Cardiac septum (tissue), 1 donor: ENCODE data around the gene ATP10A. TPM values are rescaled to one million over a fixed set of nuclear protein-coding genes. Genes with fewer than 3 reads are reported as not detected.
"Not testable (repeated sequence)": the region's sequence is repeated elsewhere in the genome, so short reads cannot be mapped to it uniquely, and the experiment has no call there.

ENCODE experiments used
- DNase-seq: peaks from one replicate; pipeline ENCODE4 v3.0.0-alpha.2; 2020; ENCODE audit warnings: low spot score
- intact Hi-C: fragments of 100-400 bp; cut with DNase I; formaldehyde crosslinking; loops from one replicate; pipeline ENCODE4 v1.14.0; 2022
- total RNA-seq: library from RNA; stranded (reverse); fragmentation: NEBNext Ultra II Directional; extraction: Animal tissue kit (Norgen Biotek cat#: 25700); gene quantifications from one replicate; pipeline ENCODE4 v1.2.1, GENCODE V29; 2021
- donor health status: DM: no; HTN: no; CAD: no.

Gene ATP10A
- total RNA-seq, 1 donor from 2014 or later: 0.94 TPM

GRCh38 chr15:25767356-25768151 is 95.6 kb downstream of the ATP10A start:
- no peak for DNase-seq
- intact Hi-C loops: no loop called here

- DNase-seq: no peak
- intact Hi-C loops: no loop called here
Observed at GRCh38 chr15:25766417-25766816, 96.7 kb downstream of the ATP10A start.

- intact Hi-C loops: no loop called here
- no peak for DNase-seq
Observed at GRCh38 chr15:25764980-25765735, 98.0 kb downstream of the ATP10A start.

- intact Hi-C loops: no loop called here
- DNase-seq: no peak
Observed at GRCh38 chr15:25763954-25764353, 99.2 kb downstream of the ATP10A start.

- no peak for DNase-seq
- intact Hi-C loops: no loop called here
Observed at GRCh38 chr15:25763331-25763751, 99.8 kb downstream of the ATP10A start.

- DNase-seq: no peak
- intact Hi-C loops: no loop called here
Observed at GRCh38 chr15:25761971-25762662, 101.0 kb downstream of the ATP10A start.

GRCh38 chr15:25759421-25759820 is 103.7 kb downstream of the ATP10A start:
- intact Hi-C loops: no loop called here
- no peak for DNase-seq

GRCh38 chr15:25758612-25759011 is 104.5 kb downstream of the ATP10A start:
- DNase-seq, intact Hi-C loops: not testable (repeated sequence)

- DNase-seq: no peak
Observed at GRCh38 chr15:25743548-25744275, 119.4 kb downstream of the ATP10A start.

GRCh38 chr15:25742776-25743547 is 120.2 kb downstream of the ATP10A start:
- intact Hi-C loops: no loop called here

More at GRCh38 chr15:25743548-25744275, 119.4 kb downstream of the ATP10A start:
- intact Hi-C loops: no loop called here

GRCh38 chr15:25742041-25742730 is 120.9 kb downstream of the ATP10A start:
- intact Hi-C loops: no loop called here
- DNase-seq: peak; percentile 63

More at GRCh38 chr15:25742776-25743547, 120.2 kb downstream of the ATP10A start:
- no peak for DNase-seq

- DNase-seq: no peak
- intact Hi-C loops: no loop called here
Observed at GRCh38 chr15:25741256-25741580, 121.9 kb downstream of the ATP10A start.

GRCh38 chr15:25740383-25741255 is 122.5 kb downstream of the ATP10A start:
- DNase-seq: peak; percentile 59
- intact Hi-C loops: no loop called here

GRCh38 chr15:25739687-25740121 is 123.4 kb downstream of the ATP10A start:
- no peak for DNase-seq
- intact Hi-C loops: loop anchor here (5.0 to 10.0 kb wide), 3 partner anchors 55 to 195 kb away; partner anchors contain the start of gene ATP10A

GRCh38 chr15:25738171-25738965 is 124.8 kb downstream of the ATP10A start:
- intact Hi-C loops: loop anchor here (5.0 to 10.0 kb wide), 3 partner anchors 56 to 196 kb away; partner anchors contain the start of gene ATP10A
- DNase-seq: peak; percentile 54

- DNase-seq: peak; percentile 55
- intact Hi-C loops: loop anchor here (5.0 to 10.0 kb wide), 3 partner anchors 58 to 198 kb away; partner anchors contain the start of gene ATP10A
Observed at GRCh38 chr15:25737218-25737643, 125.9 kb downstream of the ATP10A start.
